ENCODE results near the gene RSPO3. TPM values are rescaled to one million over a fixed set of nuclear protein-coding genes. Genes with fewer than 3 reads are reported as not detected.
A peak's percentile ranks its signal among the peaks of the same experiment; 100 is the strongest.

RSPO3 gene
- total RNA-seq, 1 experiment from 2014 or later, result not detected

GRCh38 chr6:127160484-127160883, 42.0 kb downstream of the RSPO3 start:
- intact Hi-C loops (cut with micrococcal nuclease; ENCODE audit: unreplicated experiment), result no loop called here
- DNase-seq, result no peak
- POLR2A ChIA-PET (ENCODE audit: unreplicated experiment), result no interaction called here
- Histone ChIP-seq H3K27ac (no peak overlapping the region), H3K4me1 (replicated peaks; ENCODE audit: insufficient read depth) (no peaks in the 10 kb centered on the region), H2AFZ (no peak overlapping the region), H3K79me2 (ENCODE audit: low read depth) (no peaks in the 10 kb centered on the region), H3K36me3 (ENCODE audit: low read depth) (no peaks in the 10 kb centered on the region), H3K4me3 (no peak overlapping the region), H3K9me2 (ENCODE audit: insufficient read depth) (no peaks in the 10 kb centered on the region), H4K20me1 (ENCODE audit: insufficient read depth) (no peaks in the 10 kb centered on the region), H3K4me2 (no peak overlapping the region), H3K27me3 (ENCODE audit: insufficient read depth, low read depth) (no peaks in the 10 kb centered on the region), H3K9me3 (ENCODE audit: insufficient read depth, low read depth) (no peaks in the 10 kb centered on the region), H3F3A (ENCODE audit: insufficient read depth, low read depth) (no peaks in the 10 kb centered on the region)
- CTCF ChIA-PET, result no interaction called here
- no TSS peak for BruUV-seq (replicated peaks)
- no peak for TF ChIP-seq CTCF (conservative IDR thresholded peaks at IDR 0.05)
- no peak for TF ChIP-seq EZH2 (IDR thresholded peaks at IDR 0.05; ENCODE audit: low read depth)

- Histone ChIP-seq H3K4me2 (no peak overlapping the region), H4K20me1 (ENCODE audit: insufficient read depth) (no peaks in the 10 kb centered on the region), H3K4me1 (replicated peaks; ENCODE audit: insufficient read depth) (no peaks in the 10 kb centered on the region), H3K27me3 (ENCODE audit: insufficient read depth, low read depth) (no peaks in the 10 kb centered on the region), H3K27ac (no peak overlapping the region), H3K9me3 (ENCODE audit: insufficient read depth, low read depth) (no peaks in the 10 kb centered on the region), H3K79me2 (ENCODE audit: low read depth) (no peaks in the 10 kb centered on the region), H3K9me2 (ENCODE audit: insufficient read depth) (no peaks in the 10 kb centered on the region), H3K36me3 (ENCODE audit: low read depth) (no peaks in the 10 kb centered on the region), H3F3A (ENCODE audit: insufficient read depth, low read depth) (no peaks in the 10 kb centered on the region), H2AFZ (no peak overlapping the region), H3K4me3 (no peak overlapping the region)
- ChIA-PET POLR2A (ENCODE audit: unreplicated experiment) (no interaction called here), CTCF (no interaction called here)
- no TSS peak for BruUV-seq (replicated peaks)
- TF ChIP-seq CTCF (conservative IDR thresholded peaks at IDR 0.05), result no peak
- no peak for TF ChIP-seq EZH2 (IDR thresholded peaks at IDR 0.05; ENCODE audit: low read depth)
- no peak for DNase-seq
- intact Hi-C loops (cut with micrococcal nuclease; ENCODE audit: unreplicated experiment), result no loop called here
Measured at GRCh38 chr6:127162836-127163235, 44.4 kb downstream of the RSPO3 start.

GRCh38 chr6:127164036-127164435, 45.6 kb downstream of the RSPO3 start:
- Histone ChIP-seq H4K20me1 (ENCODE audit: insufficient read depth) (no peaks in the 10 kb centered on the region), H3K79me2 (ENCODE audit: low read depth) (no peaks in the 10 kb centered on the region), H3K9me3 (ENCODE audit: insufficient read depth, low read depth) (no peaks in the 10 kb centered on the region), H3K27me3 (ENCODE audit: insufficient read depth, low read depth) (no peaks in the 10 kb centered on the region), H3K9me2 (ENCODE audit: insufficient read depth) (no peaks in the 10 kb centered on the region), H3K27ac (no peak overlapping the region), H3K4me3 (no peak overlapping the region), H3K36me3 (ENCODE audit: low read depth) (no peaks in the 10 kb centered on the region), H2AFZ (peak overlapping the region; percentile 60; the same call in 1 of the 2 replicates), H3K4me2 (no peak overlapping the region), H3K4me1 (replicated peaks; ENCODE audit: insufficient read depth) (no peaks in the 10 kb centered on the region), H3F3A (ENCODE audit: insufficient read depth, low read depth) (no peaks in the 10 kb centered on the region)
- POLR2A ChIA-PET (ENCODE audit: unreplicated experiment), result no interaction called here
- TF ChIP-seq EZH2 (IDR thresholded peaks at IDR 0.05; ENCODE audit: low read depth) (no peak), CTCF (conservative IDR thresholded peaks at IDR 0.05) (no peak)
- intact Hi-C loops (cut with micrococcal nuclease; ENCODE audit: unreplicated experiment), result no loop called here
- BruUV-seq (replicated peaks), result no TSS peak
- CTCF ChIA-PET, result no interaction called here
- DNase-seq, result no peak
